ENCODE data around the gene B4GALT1.
"Not testable (repeated sequence)": the region's sequence is repeated elsewhere in the genome, so short reads cannot be mapped to it uniquely, and the experiment has no call there.

Gene B4GALT1

DNA sequence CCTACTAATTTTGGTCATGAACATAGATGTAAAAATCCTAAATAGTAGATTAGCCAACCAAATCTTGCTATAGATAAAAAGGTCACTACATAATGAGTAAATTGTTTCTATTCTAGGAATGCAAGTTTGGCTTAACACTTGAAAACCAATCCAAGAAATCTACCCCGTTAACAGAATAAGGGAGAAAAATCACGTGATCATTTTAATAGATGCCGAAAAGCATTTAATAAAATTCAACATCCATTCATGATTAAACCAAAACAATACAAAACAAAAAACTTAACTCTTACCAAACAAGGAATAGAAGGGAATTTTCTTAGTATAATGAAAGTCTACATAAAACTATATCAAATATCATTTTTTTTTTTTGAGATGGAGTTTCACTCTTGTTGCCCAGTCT is 69.9 kb downstream of the B4GALT1 start:
- no peak for DNase-seq

DNA sequence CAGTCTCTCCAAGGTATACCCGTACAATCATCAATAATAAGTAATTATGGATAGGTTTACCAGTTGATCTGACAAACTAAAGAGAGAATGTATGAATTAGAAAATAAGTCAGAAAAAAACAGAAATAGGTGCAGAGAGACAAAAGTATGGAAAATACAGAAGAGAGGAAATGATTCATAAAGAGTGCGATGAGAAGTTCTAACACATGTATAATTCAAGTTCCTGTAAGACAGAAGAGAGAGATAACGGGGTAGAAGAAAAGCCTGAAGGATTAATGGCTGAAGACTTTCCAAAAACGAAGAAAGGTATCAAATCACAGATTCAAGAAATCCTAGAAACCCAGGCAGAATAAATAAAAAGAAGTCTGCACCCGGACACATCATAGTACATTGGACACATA is 74.5 kb downstream of the B4GALT1 start:
- DNase-seq: no peak

DNA sequence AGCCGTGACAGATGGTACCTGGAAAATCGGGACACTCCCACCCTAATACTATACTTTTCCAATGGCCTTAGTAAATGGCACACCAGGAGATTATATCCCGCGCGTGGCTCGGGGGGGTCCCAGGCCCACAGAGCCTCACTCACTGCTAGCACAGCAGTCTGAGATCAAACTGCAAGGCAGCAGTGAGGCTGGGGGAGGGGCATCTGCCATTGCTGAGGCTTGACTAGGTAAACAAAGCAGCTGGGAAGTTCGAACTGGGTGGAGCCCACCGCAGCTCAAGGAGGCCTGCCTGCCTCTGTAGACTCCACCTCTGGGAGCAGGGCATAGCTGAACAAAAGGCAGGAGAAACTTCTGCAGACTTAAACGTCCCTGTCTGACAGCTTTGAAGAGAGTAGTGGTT is 81.5 kb downstream of the B4GALT1 start:
- not testable (repeated sequence) for DNase-seq

DNA sequence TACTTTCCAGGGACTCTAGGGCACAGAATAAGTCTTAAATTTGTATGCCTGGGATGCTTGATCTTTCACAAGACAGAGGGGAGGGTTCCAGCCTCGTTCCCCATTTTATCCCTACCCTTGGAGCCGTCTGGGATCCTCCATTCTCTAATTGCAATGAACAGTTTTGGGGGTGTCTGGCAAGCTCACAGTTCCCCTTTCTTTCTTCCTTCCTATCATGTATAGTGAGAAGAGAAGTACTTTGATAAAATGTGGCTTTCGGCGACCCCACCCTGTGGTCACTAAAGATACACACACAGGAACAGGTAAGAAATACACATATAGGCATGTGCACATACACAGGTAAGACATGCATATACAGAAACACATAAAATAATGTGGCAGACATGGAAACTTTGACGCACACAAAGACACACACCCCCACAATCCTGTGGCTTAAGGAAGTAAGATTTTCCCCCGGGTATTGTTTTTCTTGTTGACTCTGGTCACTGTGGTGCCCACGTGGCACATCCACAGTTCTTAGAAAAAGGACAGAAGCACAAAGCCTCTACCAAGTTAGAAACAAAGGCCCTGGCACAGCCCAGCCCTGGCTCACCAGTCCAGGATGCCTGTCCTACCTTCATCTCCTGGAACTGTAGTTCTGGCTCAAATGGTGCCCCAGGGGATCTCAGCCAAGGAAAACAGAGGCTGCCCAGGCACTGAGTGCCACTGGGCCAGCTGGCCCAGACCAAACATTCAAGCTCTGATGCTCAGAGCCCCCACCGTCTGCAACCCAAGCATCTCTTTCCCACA is 84.4 kb downstream of the B4GALT1 start:
- DNase-seq: peak; percentile 12

DNA sequence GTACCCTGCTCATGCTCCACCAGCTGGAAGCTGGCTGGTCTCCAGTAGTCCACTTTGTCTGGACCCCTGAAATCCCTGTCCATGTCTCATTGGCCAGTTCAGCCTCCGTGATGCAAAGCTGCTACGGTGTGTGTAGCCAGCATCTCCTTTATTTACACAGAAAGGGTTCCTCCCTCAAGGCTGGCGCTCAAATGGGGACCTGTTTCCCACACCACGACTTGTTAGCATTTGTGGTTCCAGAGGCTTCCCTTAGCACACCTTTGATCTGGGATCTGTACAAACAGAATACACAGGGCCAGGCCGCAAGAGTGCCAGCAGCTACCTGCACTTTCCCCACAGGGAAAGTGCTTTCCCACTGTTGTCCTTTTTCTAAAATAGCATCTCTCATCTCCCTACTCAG is 85.0 kb downstream of the B4GALT1 start:
- DNase-seq: no peak

DNA sequence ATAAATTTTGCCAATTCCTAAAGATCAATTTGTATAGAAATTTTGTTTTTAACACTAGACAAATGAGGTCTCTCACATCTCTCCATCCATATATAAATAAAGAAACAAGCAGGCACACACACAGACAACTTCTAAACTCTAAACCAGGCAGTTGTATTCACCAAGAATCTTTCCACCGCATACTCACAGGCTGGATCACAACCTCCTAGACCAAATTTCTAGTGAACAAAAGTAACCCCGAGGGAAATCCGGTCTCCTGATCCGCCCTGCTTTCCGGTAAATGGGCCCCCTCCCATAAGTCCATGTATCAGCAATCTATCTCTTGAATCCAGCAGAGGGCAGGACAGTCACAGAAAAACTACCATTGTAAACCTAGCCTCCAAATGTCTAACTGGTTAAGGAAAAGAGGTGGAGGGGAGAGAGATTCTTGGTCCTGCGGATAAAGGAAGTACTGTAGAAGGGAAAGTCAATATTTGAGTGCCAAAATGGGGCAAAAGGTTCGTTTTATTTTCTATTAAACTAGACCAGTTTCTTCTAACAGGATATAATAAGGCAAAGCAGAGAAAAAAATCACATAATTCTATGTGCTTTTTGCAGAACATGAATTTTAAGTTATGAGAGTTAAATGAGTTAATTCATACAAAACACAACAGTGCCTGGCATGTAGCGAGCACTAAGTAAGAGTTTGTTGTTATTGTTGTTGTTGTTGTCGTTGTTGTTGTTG is 85.8 kb downstream of the B4GALT1 start:
- DNase-seq: peak; percentile 46

DNA sequence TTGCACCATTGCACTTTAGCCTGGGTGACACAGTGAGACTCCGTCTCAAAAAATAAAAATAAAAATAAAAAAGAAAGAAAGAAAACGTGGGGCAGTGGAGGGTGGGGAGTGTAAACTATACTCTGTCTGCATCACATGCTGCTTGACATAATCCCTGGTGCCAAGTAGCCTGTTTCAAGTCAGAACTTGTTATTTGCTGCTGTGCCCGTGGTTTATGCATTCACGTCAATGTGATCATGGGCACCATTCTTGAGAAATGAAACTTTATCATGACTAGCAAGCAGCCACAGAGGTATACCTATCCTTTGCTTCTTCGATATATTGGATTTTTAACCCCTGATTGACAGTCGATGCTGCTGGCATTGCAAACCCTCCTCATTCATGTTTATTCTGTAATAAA is 86.6 kb downstream of the B4GALT1 start:
- DNase-seq: no peak

DNA sequence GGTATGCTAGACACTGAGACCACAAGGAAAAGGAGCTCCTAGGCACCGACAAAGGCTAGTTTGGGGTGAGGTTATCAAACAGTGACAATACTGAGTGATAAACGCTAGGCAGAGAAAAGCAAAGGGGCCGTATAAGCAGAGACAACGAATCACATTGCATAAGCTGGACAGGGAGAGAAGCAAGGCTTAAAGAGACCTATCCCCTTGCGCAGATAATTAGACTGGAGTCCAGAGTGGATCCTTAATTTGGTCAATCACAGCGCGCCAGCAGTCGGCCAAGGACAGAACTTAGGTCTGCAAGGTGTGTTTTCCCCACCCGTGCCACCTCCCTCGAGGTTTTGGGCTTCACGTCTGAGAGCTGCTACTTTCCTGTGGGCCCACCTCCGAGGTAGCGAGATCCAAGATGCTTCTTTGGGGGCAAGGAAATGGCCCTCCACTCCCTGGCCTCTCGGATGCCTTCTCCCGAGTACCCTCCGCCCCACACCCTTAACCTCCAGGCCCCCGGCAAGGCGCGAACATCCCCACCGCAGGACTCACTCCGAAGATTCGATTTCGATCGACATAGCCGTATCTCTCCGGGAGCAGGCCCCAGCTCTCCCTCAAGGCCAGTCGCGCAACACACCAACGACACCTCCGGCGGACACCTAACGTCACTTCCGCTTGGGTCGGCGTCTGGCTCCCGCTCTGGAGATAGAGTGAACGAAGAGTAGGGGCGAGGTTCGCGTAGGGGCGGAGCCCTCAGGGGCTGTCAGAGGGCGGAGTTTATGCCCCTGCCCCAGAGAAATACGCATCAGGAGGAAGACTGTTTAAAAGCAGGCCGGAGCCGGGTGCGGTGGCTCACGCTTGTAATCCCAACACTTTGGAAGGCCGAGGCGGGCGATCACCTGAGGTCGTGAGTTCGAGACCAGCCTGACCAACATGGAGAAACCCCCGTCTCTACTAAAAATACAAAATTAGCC is 90.8 kb downstream of the B4GALT1 start, which contains the start of gene SMU1:
SMU1 (minus strand) TSS at position 629 of the 959 bp plus-strand sequence; CDS start at position 563, 66 bp downstream.
- peak; percentile 91 for DNase-seq

DNA sequence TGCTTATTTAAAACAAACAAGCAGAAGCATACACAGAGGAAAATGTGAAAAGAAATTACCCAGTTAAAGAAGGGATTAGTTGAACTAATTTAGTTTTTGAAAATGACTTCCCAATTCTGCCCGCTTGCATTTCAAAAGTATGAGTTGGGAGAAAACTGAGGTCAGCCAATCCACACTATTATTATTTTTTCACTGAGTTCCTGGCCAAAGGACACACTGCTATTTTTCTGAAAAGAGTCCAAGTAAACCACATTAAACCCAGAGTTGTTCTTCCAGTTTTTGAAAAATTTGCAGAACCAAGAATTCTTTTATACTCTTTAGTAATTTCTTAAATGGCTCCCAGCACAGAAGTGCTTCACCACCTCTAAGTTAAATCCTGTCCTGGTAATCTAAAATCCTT is 98.1 kb downstream of the B4GALT1 start:
- no peak for DNase-seq

DNA sequence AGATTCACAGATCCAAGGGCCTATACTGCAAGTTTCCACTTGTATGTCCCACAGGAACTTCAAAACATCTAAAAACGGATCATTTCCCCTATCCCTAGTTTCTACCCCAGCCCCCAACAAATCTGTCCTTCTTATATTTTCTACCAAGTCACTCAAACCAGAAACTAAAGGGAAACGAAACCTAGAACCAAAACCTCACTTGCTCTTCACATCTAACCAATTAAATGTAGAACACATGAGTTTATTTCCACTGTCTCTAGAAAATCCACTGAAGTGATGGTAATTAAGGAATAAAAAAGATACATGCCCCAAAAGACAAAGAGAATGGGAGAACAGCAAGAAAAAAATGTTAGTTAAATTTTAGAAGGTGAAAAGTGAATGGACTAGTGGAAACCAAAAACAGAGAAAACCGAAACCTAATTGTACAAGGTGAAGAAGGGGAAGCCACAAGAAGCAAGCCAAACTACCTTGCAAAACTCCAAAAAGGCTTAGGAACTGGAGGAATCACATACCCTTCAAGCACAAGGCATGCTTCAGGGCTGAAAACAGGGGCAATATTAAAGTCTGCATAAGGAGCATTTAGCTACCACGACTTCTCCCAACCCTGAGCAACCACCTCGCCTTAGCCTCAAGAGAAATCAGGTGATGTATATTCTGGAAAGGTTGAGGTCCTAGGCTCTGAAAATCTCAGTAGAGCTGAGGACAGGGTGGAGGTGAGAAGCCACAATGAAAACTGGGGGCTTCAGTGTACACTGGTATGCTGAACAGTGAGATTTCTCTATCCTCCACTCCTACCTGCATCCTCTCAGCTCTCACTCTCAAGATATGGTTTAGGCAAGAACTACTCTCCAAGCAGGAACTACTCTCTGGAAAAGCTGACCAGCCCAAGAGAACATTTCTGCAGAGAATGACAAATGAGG is 101.7 kb downstream of the B4GALT1 start:
- DNase-seq: no peak

All from activated T-cell treated with anti-CD3 and anti-CD28 coated beads for 4 hours (primary cell).